GM12801 (cell line): ENCODE data around the gene INHBE.

Source experiments
- CTCF ChIP-seq: IDR thresholded peaks from one replicate; pipeline ENCODE4 v1.5.1; 2011; ENCODE audit warnings: control low read depth; ENCODE audit not compliant: insufficient read length; ENCODE audit errors: extremely low read depth

The INHBE gene

DNA sequence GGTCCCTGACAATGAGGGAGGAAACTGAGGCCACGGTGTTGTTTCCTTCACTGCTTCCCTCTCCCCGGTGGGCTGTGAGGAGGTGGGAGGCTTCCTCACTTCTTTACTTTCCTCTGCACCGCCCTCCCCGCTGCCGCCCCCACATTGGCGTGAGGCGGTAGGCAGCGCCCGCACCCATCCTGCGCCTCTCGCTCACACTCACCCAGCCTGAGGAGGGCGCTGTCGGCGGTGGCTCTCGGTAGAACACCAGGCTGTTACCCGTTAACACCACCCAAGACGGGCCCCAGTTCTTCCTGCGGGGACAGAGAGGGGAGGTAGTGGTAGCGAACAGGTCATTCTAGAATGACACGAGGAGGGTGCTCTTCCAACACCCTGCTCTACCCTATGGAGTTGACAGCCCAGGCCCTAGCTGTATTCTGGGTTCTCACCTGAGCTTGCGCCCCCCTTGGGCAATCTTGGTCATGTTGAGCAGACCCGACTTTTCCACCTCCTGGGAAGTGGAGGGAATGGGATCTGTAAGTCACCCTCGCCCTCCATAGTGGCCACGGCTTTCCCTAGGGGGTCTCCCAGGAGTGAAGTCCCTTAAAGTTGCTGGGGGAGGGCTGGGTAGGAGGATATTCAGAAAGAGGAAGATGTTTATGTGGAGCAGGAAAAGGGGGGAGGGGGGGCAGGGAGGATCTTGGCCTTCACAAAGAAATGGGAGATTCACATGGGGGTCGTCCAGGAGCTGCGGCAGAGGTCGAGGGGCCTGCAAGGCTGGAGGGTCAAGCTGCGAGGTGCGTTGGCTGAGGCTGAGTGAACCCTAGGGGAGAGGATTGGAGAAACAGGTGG, 21.3 kb downstream of the INHBE start:
- no peak for TF ChIP-seq CTCF

- TF ChIP-seq CTCF: no peak
Observed at GRCh38 chr12:57476993-57477709, 22.0 kb downstream of the INHBE start.

GRCh38 chr12:57477710-57478681, 22.9 kb downstream of the INHBE start:
- no peak for TF ChIP-seq CTCF

DNA sequence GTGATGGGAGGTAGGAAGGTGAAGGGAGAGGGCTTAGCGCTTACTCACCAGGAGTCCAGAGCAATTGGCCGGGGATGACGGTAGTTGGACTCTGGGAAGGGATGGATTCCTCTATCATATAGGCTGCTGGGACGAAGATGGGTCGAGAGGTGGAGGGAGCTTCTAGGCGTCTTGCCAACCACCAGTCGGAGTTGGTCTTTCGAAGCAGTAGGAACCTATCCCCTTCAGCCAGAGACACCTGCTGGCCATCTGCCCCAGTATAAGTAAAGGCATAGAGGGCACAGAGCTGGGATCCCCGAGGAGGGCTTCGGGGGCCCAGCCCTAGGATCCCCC, 23.9 kb downstream of the INHBE start:
- no peak for TF ChIP-seq CTCF

GRCh38 chr12:57479376-57480115, 24.4 kb downstream of the INHBE start, which contains the start of gene ARHGAP9:
TSS of gene ARHGAP9 (minus strand) at chr12:57479866. CDS start at chr12:57479406, 460 bp downstream.
- no peak for TF ChIP-seq CTCF

GRCh38 chr12:57481671-57482070, 26.6 kb downstream of the INHBE start:
- TF ChIP-seq CTCF: no peak
